GM21576 (cell line): ENCODE measurements around the gene CPPED1.
"Not testable (repeated sequence)": the region's sequence is repeated elsewhere in the genome, so short reads cannot be mapped to it uniquely, and the experiment has no call there.

ENCODE experiments used
- ATAC-seq: cut with Tn5 transposase; IDR thresholded peaks from one replicate; pipeline ENCODE4 v1.9.1; 2021; ENCODE audit warnings: mild to moderate bottlenecking, moderate library complexity; ENCODE audit not compliant: unreplicated experiment

The CPPED1 gene

GRCh38 chr16:12803203-12804093 is at the start of gene CPPED1:
Gene CPPED1, minus strand, starts transcription at chr16:12803887. Its CDS starts 111 bp downstream, at chr16:12803776.
- ATAC-seq = peak; percentile 78

- no peak for ATAC-seq
Measured at GRCh38 chr16:12850186-12850585, 46.5 kb upstream of the CPPED1 start.

DNA sequence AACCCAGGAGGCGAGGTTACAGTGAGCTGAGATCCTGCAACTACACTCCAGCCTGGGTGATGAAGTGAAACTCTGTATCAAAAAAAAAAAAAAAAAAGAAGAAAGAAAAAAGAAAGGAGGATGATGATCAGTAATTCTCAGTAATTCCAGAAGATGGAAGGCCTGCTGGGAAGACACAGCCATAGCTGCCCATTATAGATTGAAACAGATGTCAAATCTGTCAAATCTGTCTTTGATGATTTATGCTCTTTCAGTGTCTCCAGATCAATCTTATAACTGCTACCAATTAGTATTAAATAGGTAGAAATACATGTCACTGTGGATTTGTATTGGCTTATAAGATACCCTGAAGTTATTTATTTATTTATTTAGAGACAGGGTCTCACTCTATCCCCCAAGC is 42.9 kb upstream of the CPPED1 start:
- no peak for ATAC-seq

GRCh38 chr16:12845282-12845681 is 41.6 kb upstream of the CPPED1 start:
- ATAC-seq = no peak

DNA sequence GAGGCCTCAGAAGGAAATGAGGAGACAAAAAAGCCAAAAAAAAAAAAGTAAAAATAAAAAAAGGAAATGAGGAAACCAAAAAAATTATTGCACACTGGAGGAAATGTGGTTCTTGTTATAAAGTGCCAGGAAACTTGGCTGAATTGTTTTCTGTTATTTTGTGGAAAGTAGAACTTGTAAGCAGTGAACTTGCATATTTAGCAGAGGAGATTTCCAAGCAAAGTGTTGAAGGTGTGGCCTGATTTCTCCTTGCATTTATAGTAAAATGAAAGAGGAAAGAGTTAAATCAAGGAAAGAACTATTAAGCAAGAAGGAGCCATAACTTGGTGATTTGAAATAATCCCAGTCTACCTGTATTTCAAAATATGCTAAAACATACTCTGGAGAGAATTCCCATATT is 34.1 kb upstream of the CPPED1 start:
- no peak for ATAC-seq

DNA sequence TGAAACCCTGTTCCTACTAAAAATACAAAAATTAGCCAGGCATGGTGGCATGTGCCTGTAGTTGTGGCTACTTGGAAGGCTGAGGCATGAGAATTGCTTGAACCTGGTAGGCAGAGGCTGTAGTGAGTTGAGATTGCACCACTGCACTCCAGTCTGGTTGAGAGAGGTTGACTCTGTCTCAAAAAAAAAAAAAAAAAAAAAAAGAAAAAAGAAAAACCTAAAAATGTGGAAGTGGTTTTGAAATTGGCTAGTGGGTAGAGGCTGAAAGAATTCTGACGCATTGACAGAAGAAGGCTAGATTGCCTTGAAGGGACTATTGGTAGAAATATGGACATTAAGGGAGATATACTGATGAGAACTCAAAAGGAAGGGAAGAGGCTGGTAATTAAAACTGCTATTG is 33.6 kb upstream of the CPPED1 start:
- no peak for ATAC-seq

DNA sequence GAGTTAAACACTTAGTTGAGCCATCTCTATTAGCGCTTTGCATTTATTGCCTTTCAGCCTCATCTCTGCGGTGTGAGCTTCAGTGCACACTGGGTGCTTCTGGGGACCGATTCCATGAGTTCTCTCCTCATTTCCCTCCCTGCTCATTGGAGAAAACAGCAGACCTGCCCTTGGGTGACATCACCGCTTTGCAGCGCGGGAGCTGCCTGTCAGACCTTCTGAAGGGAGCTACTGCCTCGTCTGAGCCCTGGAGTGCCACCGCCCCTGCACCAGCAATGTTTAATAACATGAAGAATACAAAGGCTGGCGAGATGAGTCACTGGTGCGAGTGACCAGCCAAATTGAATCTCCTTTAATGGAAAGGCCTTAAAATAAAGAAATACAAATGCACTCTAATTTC is 30.2 kb upstream of the CPPED1 start:
- no peak for ATAC-seq

GRCh38 chr16:12829096-12829888 is 25.6 kb upstream of the CPPED1 start:
- ATAC-seq = no peak

DNA sequence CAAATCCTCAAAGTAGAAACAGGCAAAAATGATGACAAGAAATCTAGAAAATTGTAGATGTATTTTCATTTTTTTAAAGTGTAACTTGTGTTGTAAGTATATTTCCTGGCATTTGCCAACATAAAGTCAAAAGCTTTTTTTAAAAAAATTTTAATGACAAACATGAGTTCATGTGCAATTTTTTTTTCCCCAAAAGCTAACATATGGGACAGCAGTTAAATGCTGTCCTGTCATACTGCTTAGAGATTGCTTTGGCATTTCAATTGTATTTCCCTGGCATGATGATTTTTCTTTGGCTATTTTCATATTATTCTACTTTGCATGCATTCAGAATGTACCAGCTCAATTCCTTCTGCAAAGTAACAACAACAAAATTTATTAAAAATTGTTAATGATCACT is 24.5 kb upstream of the CPPED1 start:
- no peak for ATAC-seq

DNA sequence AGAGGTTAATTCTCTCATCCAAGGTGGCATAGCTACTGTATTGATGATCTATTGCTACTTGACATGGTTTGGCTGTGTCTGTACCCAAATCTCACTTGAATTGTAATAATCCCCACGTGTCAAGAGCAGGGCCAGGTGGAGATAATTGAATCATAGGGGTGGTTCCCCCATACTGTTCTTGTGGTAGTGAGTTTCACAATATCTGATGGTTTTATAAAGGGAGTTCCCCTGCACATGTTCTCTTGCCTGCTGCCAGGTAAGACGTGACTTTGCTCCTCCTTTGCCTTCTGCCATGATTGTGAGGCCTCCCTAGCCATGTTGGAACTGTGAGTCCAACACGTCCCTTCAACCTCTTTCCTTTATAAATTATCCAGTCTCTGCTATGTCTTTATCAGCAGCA is 22.9 kb upstream of the CPPED1 start:
- no peak for ATAC-seq

- ATAC-seq = no peak
Measured at GRCh38 chr16:12819126-12820117, 15.7 kb upstream of the CPPED1 start.

GRCh38 chr16:12818326-12818725 is 14.6 kb upstream of the CPPED1 start:
- no peak for ATAC-seq

DNA sequence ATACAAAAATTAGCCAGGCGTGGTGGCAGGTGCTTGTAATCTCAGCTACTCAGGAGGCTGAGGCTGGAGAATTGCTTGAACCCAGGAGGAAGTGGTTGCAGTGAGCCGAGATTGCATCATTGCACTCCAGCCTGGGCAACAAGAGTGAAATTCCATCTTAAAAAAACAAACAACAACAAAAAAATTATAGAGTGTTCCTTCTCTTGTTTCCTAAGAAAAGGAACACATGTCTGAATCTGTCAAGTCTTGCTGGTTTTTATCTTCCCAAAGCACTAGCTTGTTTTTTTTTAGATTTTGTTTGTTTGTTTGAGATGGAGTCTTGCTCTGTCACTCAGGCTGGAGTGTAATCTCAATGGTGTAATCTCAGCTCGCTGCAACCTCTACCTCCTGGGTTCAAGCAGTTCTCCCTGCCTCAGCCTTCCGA is 13.1 kb upstream of the CPPED1 start:
- not testable (repeated sequence) for ATAC-seq

- no peak for ATAC-seq
Measured at GRCh38 chr16:12815361-12815760, 11.7 kb upstream of the CPPED1 start.

DNA sequence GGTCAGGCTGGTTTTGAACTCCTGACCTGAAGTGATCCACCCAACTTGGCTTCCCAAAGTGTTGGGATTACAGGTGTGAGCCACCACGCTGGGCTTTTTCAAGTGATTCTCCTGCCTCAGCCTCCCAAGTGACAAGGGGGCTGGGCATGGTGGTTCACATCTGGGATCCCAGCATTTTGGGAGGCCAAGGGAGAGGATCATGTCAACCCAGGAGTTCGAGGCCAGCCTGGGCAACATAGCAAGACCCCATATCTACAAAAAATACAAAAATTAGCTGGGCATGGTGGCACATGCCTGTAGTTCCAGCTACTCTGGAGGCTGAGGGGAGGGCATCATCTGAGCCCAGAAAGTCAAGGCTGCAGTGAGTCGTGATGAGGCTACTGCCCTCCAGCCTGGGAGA is 10.0 kb upstream of the CPPED1 start:
- not testable (repeated sequence) for ATAC-seq

DNA sequence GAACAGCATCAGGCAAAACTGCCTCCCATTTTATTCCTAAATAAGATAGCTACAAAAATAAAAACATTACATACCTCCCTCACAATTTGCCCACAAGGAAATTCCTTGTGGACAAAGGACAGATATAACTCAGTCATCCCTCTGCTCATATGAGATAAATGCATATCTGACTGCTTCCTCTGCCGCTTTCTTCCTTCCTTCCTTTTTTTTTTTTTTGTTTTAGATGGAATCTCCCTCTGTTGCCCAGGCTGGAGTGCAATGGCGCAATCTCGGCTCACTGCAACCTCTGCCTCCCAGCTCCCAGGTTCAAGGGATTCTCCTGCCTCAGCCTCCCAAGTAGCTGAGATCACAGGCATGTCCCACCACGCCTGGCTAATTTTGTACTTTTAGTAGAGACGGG is 9.6 kb upstream of the CPPED1 start:
- ATAC-seq = not testable (repeated sequence)

DNA sequence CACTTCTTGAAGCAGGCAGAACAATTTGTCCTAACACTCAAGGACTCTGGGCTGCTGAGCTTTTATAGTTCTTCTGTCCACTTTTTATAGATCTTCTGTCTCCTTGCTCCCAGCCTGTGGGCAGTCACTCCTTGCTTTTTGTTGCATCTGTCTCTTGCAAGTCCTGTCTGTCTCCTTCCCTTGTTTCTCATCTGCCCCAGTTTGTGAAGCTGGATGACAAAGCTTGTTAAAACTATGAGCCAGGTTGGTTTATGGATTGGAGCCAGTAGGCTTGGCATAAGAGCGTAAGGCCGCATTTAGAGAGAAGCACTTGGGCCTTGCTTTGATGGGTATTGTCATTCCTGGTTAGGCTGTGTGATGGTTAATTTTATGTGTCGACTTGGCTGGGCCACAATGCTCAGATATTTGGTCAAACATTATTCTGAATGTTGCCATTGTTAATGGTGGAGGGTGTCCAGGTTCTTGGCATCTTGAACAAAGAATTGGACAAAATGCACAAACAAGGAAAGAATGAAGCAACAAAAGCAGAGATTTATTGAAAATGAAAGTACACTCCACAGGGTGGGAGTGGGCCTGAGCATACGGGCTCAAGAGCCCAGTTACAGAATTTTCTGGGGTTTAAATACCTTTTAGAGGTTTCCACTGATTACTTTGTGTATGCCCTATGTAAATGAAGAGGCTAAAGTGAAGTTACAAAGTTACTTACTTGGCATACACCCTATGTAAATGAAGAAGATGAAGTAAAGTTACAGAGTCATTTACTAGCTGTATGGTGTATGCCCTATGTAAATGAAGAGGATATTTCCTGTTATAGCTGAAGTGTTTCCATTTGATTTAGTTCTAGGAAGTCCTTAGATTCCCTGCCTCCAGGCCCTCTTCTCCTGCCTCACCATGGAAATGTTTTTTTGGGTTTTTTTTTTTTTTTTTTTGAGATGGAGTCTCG is 8.0 kb upstream of the CPPED1 start:
- no peak for ATAC-seq

DNA sequence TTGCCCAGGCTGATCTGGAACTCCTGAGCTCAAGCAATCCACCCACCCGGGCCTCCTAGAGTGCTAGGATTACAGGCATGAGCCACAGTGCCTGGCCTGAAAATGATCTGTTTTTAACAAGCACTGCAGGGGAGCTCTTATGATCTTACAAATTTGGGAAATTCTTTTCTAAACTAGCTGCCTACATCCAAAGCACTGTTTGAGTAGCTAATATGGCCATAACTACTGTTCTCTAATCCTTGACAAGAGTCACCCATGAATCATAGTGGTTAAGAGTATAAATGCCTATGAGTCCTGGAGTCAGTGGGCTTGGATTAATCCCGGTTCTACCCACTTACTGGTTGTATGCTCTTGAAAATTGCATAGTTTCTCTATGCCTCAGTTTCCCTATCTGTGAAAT is 1.4 kb upstream of the CPPED1 start:
- no peak for ATAC-seq

DNA sequence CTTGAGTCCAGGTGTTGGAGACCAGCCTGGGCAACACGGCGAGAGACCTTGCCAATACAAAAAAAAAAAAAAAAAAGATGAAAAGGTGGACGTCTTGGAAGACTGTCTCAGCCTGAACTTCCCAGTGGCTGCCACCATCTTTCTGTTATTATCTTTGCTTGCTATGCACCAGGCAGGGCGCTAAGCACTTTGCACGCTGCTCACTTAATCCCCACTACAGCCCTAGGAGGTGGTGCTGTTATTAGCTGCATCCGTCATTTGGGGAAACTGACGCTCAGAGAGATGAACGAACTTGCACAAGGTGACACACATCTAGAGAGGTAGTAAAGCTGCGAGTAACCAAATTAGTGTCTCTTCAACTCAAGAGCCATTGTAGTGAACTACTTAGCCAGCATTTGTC is 708 bp upstream of the CPPED1 start:
- ATAC-seq = no peak

DNA sequence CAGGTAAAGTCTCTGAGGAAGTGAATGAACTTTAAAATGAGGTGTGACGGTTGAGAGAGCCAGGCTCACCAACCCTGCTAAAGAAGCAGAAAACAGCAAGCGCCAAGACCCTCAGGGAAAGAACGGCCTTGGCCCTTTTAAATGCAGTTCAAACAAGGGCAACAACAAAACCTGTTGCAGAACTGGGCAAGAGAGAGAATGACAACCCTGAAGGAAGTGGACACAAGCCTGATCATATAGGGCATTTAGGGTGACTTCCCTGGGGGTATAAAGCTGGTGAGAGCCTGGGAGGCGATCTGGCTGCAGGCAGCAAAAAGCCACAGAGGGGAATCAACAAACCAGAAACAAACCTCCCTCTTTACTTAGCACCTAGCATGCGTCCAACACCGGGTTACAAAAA is 1.0 kb downstream of the CPPED1 start:
- no peak for ATAC-seq
